GM12878 (cell line): Measurements from ENCODE around the gene BBLN. TPM values are rescaled to one million over a fixed set of nuclear protein-coding genes. Genes with fewer than 3 reads are reported as not detected.

Experiments used
- ATAC-seq: fragments of 200-7000 bp; cut with Tn5 transposase; 3 replicates; pipeline ENCODE4 v1.9.1; 2020; ENCODE audit warnings: mild to moderate bottlenecking, moderate library complexity
- BruUV-seq: library from RNA; stranded (reverse); fragments of 400-500 nt; replicated peaks from 2 replicates; lab custom pipeline; 2021; lab: Mats Ljungman, UMichigan
- CTCF ChIA-PET: fragments of 300-600 bp; sonication (Branson Sonifier 250); formaldehyde crosslinking; extraction: SDS; loops from one replicate; lab custom pipeline; 2021; ENCODE audit warnings: inconsistent platforms; lab: Yijun Ruan, JAX
- POLR2A ChIA-PET: fragments of 350-600 bp; formaldehyde crosslinking; extraction: SDS; loops from one replicate; lab custom pipeline; 2021; ENCODE audit warnings: inconsistent platforms; lab: Charles Lee
- RAD21 ChIA-PET: fragments of 300-600 bp; sonication (Branson Sonifier 250); formaldehyde crosslinking; loops from one replicate; lab custom pipeline; 2023; ENCODE audit warnings: antibody characterized with exemption; ENCODE audit not compliant: unreplicated experiment; lab: Charles Lee
- SMC1A ChIA-PET: fragments of 300-600 bp; sonication (Branson Sonifier 250); formaldehyde crosslinking; loops from one replicate; lab custom pipeline; 2023; ENCODE audit not compliant: unreplicated experiment, uncharacterized antibody; lab: Charles Lee
- DNase-seq: peaks from one replicate; pipeline ENCODE4 v3.0.0-alpha.2; 2011; ENCODE audit warnings: low read depth, low spot score
- FAIRE-seq: peaks from 3 replicates; lab custom pipeline; 2011; peaks lifted over from hg19 to GRCh38; lab: Jason Lieb, UNC
- H2AFZ ChIP-seq: 2 replicates; pipeline ENCODE4 v1.6.0; 2011; ENCODE audit warnings: low read depth, low read length, control low read depth; ENCODE audit not compliant: control insufficient read depth
- H3K27ac ChIP-seq: 2 replicates; pipeline ENCODE4 v1.5.1; 2011; ENCODE audit warnings: control low read depth; ENCODE audit not compliant: control insufficient read depth, insufficient read depth
- H3K27me3 ChIP-seq, 2 experiments: replicated peaks in 1 of 2; 2 replicates each; pipeline versions ENCODE4 v1.6.0 to v1.6.1; 2011; ENCODE audit warnings: low read length in 1 of 2; ENCODE audit not compliant: control insufficient read depth in 2 of 2, insufficient read depth in 2 of 2
- H3K36me3 ChIP-seq, 2 experiments: 2 replicates each; pipeline ENCODE4 v1.5.1; 2011; ENCODE audit warnings: low read length in 1 of 2; ENCODE audit not compliant: control insufficient read depth in 2 of 2, insufficient read depth in 2 of 2
- H3K4me1 ChIP-seq: 2 replicates; pipeline ENCODE4 v1.6.1; 2011; ENCODE audit warnings: mild to moderate bottlenecking, low read length, moderate library complexity, mixed read lengths; ENCODE audit not compliant: control insufficient read depth, insufficient read depth
- H3K4me2 ChIP-seq: 2 replicates; pipeline ENCODE4 v1.6.0; 2011; ENCODE audit warnings: control low read depth; ENCODE audit not compliant: control insufficient read depth, insufficient read depth
- H3K4me3 ChIP-seq: fragments of 200-600 bp; sonication (generic); 2 replicates; pipeline ENCODE4 v1.5.1; 2016
- H3K79me2 ChIP-seq: 2 replicates; pipeline ENCODE4 v1.6.0; 2011; ENCODE audit warnings: low read length; ENCODE audit not compliant: control insufficient read depth, insufficient read depth
- H3K9ac ChIP-seq: 2 replicates; pipeline ENCODE4 v1.8.0; 2011; ENCODE audit warnings: low read length, control low read depth, mixed read lengths; ENCODE audit not compliant: control insufficient read depth, insufficient read depth
- H3K9me3 ChIP-seq: replicated peaks from 3 replicates; pipeline ENCODE4 v1.5.1; 2011; ENCODE audit warnings: mild to moderate bottlenecking, low read length; ENCODE audit not compliant: control insufficient read depth, insufficient read depth
- H4K20me1 ChIP-seq: 2 replicates; pipeline ENCODE4 v1.6.0; 2011; ENCODE audit not compliant: control insufficient read depth, insufficient read depth
- CBFB ChIP-seq: IDR thresholded peaks from 2 replicates; pipeline ENCODE4 v1.6.1; 2016; ENCODE audit warnings: antibody characterized with exemption, low read depth
- EZH2 ChIP-seq: IDR thresholded peaks from 2 replicates; pipeline ENCODE4 v1.6.1; 2012; ENCODE audit warnings: low read depth, mild to moderate bottlenecking, control low read depth, inconsistent platforms, low read length, borderline replicate concordance; ENCODE audit not compliant: control insufficient read depth
- IRF4 ChIP-seq: IDR thresholded peaks from 2 replicates; pipeline ENCODE4 v1.6.1; 2011; ENCODE audit warnings: low read depth, low read length
- NFYB ChIP-seq: IDR thresholded peaks from 2 replicates; pipeline ENCODE4 v1.6.1; 2011; ENCODE audit warnings: low read depth, mild to moderate bottlenecking, low read length, improper control_type of control experiment, moderate library complexity; ENCODE audit not compliant: insufficient read depth
- NR2C2 ChIP-seq: IDR thresholded peaks from 2 replicates; pipeline ENCODE4 v1.6.1; 2011; ENCODE audit warnings: borderline replicate concordance, low read depth; ENCODE audit not compliant: control insufficient read depth, insufficient read length
- WGBS: methylation state at CpG from one replicate; pipeline ENCODE4 v1.1.6; 2016; ENCODE audit warnings: low lambda C conversion rate; ENCODE audit not compliant: insufficient replicate concordance, insufficient coverage; ENCODE audit errors: missing lambda C conversion rate; 5-methylcytosine and 5-hydroxymethylcytosine counted together
- in situ Hi-C: fragments of 300-500 bp; cut with MboI; formaldehyde crosslinking; loops from 9 replicates; pipeline ENCODE4 v1.14.3; 2018; ENCODE audit warnings: mixed read lengths
- intact Hi-C: fragments of 100-400 bp; cut with micrococcal nuclease; formaldehyde crosslinking; loops from one replicate; pipeline ENCODE4 v1.14.2; 2022; ENCODE audit not compliant: unreplicated experiment
- polyA plus RNA-seq, 11 experiments: library from polyadenylated mRNA; depleted of rRNA in 4 of 11; unstranded in 6 of 11; stranded (reverse) in 5 of 11; fragments of >200 nt; fragmentation: Nextera tagmentation in 4 of 11; fragmentation: Illumina TruSeq in 1 of 11; extraction: Ambion mirVana in 4 of 11; extraction: Trizol in 1 of 11; gene quantifications; 1 replicate in 1 of 11; 2 replicates in 10 of 11; pipeline versions ENCODE4 v1.2.1 to v1.2.3, GENCODE V29; 2011 to 2016; ENCODE audit warnings: inconsistent platforms in 2 of 11, missing spikeins in 2 of 11, low read depth in 1 of 11
- total RNA-seq, 4 experiments: library from RNA; depleted of rRNA in 3 of 4; stranded (reverse); fragments of >200 nt in 3 of 4; fragmentation: Illumina TruSeq in 1 of 4; extraction: Trizol in 1 of 4; gene quantifications; 2 replicates each; pipeline versions ENCODE4 v1.2.1 to v1.2.3, GENCODE V29; 2013 to 2021
- TF ChIP-seq, protein P1 (sequence below): fragments of 450-650 bp; IDR thresholded peaks from 2 replicates; pipeline ENCODE4 v1.6.1; 2017; ENCODE audit warnings: low read depth, mild to moderate bottlenecking, moderate library complexity
- TF ChIP-seq, protein P2 (sequence below): fragments of 450-650 bp; IDR thresholded peaks from 2 replicates; pipeline ENCODE4 v1.6.1; 2014; ENCODE audit warnings: mild to moderate bottlenecking

Gene BBLN
- total and polyA plus RNA-seq, 10 of the 15 experiments (the other 5 are each of a cell fraction or from before 2014, with no cell fraction given) = 3.8 to 194 (median 66.2) TPM

DNA sequence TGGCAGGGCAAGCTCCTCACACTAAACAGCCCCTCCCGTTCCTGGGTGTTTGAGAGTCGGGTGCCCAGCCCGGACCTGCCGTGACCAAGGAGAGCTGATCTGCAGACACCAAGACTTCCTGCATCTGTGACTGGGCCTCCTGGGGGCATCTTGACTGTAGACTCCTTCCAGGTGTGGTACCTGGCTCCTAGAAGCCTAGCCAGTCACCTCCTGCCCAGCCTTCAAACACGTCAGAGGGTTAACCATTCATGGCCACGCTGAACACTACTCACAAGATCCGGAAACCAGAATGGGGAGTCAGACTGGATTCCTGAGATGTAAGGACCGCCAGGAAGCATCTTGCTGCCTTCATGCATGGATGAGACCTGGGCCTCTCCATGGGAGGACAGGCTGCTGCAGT lies 14.5 kb upstream of the BBLN start:
- 21% methylated on average over 8 of the region's 8 CpGs for WGBS
- H3K4me1 ChIP-seq = no peaks in the 10 kb centered on the region
- H3K27me3 ChIP-seq = peaks cover 0 to 1% of the 10 kb centered on the region in 2 experiments; a peak in 2 of 4 replicates
- H4K20me1 ChIP-seq = no peaks in the 10 kb centered on the region; the same call in 1 of the 2 replicates
- no peak overlapping the region for H3K9ac ChIP-seq
- TF ChIP-seq NR2C2 = no peak
- H3K4me3 ChIP-seq = no peak overlapping the region
- in situ Hi-C loops = no loop called here
- H3K79me2 ChIP-seq = no peaks in the 10 kb centered on the region
- RAD21 ChIA-PET = interaction anchor here (0.6 kb wide), 1 partner anchor 12 kb away, joined by 3 read pairs; no protein-coding TSS in a partner anchor
- no peak for ATAC-seq
- H3K27ac ChIP-seq = no peak overlapping the region
- no TSS peak for BruUV-seq
- POLR2A ChIA-PET = no interaction called here
- no peak overlapping the region for H3K4me2 ChIP-seq
- SMC1A ChIA-PET = interaction anchor here (1.0 kb wide), 1 partner anchor 28 kb away, joined by 3 read pairs; no protein-coding TSS in a partner anchor
- H2AFZ ChIP-seq = no peak overlapping the region
- FAIRE-seq = no peak
- no peaks in the 10 kb centered on the region for H3K9me3 ChIP-seq
- no peaks in the 10 kb centered on the region for H3K36me3 ChIP-seq
- DNase-seq = no peak
- intact Hi-C loops = no loop called here
- CTCF ChIA-PET = no interaction called here

DNA sequence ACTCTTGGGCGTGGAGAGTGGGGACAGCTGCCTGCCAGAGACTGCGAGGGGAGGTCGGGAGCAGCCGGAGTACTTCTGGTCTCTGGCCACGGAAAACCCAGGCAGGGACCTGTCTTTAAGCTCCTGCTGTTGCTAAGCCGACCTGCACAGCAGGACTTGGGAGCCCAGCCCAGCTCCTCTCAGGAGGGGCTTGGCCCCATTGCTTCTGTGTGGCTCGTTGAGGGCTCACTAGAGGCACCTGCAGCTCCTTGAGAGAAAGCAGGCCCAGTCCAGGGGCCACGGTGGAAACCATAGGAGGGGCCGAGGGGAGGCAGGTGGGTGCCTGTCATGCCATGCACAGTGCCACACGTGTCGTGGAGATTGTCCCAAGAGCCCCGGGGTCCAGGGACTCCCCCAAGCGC lies 14.1 kb upstream of the BBLN start:
- H3K27ac ChIP-seq = no peak overlapping the region
- in situ Hi-C loops (no loop called here), intact Hi-C loops (no loop called here)
- no peaks in the 10 kb centered on the region for H3K36me3 ChIP-seq
- no peaks in the 10 kb centered on the region for H3K9me3 ChIP-seq
- SMC1A ChIA-PET = interaction anchor here (1.0 kb wide), 1 partner anchor 28 kb away, joined by 3 read pairs; no protein-coding TSS in a partner anchor
- no peak overlapping the region for H2AFZ ChIP-seq
- POLR2A ChIA-PET = no interaction called here
- H3K4me1 ChIP-seq = no peaks in the 10 kb centered on the region
- BruUV-seq = no TSS peak
- CTCF ChIA-PET = no interaction called here
- no peak for FAIRE-seq
- H3K27me3 ChIP-seq = peaks cover 0 to 1% of the 10 kb centered on the region in 2 experiments; a peak in 2 of 4 replicates
- 28% methylated on average over 13 of the region's 13 CpGs for WGBS
- H3K4me3 ChIP-seq = no peak overlapping the region
- DNase-seq = no peak
- RAD21 ChIA-PET = interaction anchor here (0.6 kb wide), 1 partner anchor 12 kb away, joined by 3 read pairs; no protein-coding TSS in a partner anchor
- ATAC-seq = no peak
- H3K4me2 ChIP-seq = no peak overlapping the region
- TF ChIP-seq, protein P1, sequence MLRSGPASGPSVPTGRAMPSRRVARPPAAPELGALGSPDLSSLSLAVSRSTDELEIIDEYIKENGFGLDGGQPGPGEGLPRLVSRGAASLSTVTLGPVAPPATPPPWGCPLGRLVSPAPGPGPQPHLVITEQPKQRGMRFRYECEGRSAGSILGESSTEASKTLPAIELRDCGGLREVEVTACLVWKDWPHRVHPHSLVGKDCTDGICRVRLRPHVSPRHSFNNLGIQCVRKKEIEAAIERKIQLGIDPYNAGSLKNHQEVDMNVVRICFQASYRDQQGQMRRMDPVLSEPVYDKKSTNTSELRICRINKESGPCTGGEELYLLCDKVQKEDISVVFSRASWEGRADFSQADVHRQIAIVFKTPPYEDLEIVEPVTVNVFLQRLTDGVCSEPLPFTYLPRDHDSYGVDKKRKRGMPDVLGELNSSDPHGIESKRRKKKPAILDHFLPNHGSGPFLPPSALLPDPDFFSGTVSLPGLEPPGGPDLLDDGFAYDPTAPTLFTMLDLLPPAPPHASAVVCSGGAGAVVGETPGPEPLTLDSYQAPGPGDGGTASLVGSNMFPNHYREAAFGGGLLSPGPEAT = no peak
- TF ChIP-seq, protein P2, sequence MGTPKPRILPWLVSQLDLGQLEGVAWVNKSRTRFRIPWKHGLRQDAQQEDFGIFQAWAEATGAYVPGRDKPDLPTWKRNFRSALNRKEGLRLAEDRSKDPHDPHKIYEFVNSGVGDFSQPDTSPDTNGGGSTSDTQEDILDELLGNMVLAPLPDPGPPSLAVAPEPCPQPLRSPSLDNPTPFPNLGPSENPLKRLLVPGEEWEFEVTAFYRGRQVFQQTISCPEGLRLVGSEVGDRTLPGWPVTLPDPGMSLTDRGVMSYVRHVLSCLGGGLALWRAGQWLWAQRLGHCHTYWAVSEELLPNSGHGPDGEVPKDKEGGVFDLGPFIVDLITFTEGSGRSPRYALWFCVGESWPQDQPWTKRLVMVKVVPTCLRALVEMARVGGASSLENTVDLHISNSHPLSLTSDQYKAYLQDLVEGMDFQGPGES = no peak
- no peak for TF ChIP-seq IRF4
- no peak for TF ChIP-seq NFYB
- TF ChIP-seq CBFB = no peak
- TF ChIP-seq EZH2 = no peak
- TF ChIP-seq, all 136 proteins: peak for 0
- no peaks in the 10 kb centered on the region; the same call in 1 of the 2 replicates for H4K20me1 ChIP-seq
- H3K79me2 ChIP-seq = no peaks in the 10 kb centered on the region
- no peak overlapping the region for H3K9ac ChIP-seq
